HUES64 (cell line): ENCODE measurements around the gene DCPS.
A peak's percentile ranks its signal among the peaks of the same experiment; 100 is the strongest.
"Not testable (repeated sequence)": the region's sequence is repeated elsewhere in the genome, so short reads cannot be mapped to it uniquely, and the experiment has no call there.

ENCODE experiments used
- H3K27ac ChIP-seq: 2 replicates; pipeline ENCODE4 v1.7.0; 2013; ENCODE audit warnings: low read depth, low read length, inconsistent platforms
- H3K27me3 ChIP-seq: 2 replicates; pipeline ENCODE4 v1.6.1; 2013; ENCODE audit warnings: mild to moderate bottlenecking, low read length; ENCODE audit not compliant: insufficient read depth
- H3K36me3 ChIP-seq: 2 replicates; pipeline ENCODE4 v1.6.1; 2013; ENCODE audit warnings: mild to moderate bottlenecking, low read length; ENCODE audit not compliant: insufficient read depth
- H3K4me1 ChIP-seq: 2 replicates; pipeline ENCODE4 v1.6.1; 2013; ENCODE audit warnings: mild to moderate bottlenecking, low read length, moderate library complexity; ENCODE audit not compliant: insufficient read depth
- H3K4me3 ChIP-seq: 2 replicates; pipeline ENCODE4 v1.5.1; 2013; ENCODE audit warnings: mild to moderate bottlenecking, low read length, moderate library complexity
- H3K9ac ChIP-seq: 2 replicates; pipeline ENCODE4 v1.6.1; 2013; ENCODE audit warnings: mild to moderate bottlenecking, low read depth, low read length
- H3K9me3 ChIP-seq: 2 replicates; pipeline ENCODE4 v1.6.1; 2013; ENCODE audit warnings: low read depth, low read length; ENCODE audit not compliant: insufficient read depth
- WGBS: fragments of 150-250, 120-280 bp; methylation state at CpG from one replicate; pipeline ENCODE4 v1.1.7; 2013; ENCODE audit warnings: missing lambda C conversion rate; 5-methylcytosine and 5-hydroxymethylcytosine counted together

Gene DCPS

DNA sequence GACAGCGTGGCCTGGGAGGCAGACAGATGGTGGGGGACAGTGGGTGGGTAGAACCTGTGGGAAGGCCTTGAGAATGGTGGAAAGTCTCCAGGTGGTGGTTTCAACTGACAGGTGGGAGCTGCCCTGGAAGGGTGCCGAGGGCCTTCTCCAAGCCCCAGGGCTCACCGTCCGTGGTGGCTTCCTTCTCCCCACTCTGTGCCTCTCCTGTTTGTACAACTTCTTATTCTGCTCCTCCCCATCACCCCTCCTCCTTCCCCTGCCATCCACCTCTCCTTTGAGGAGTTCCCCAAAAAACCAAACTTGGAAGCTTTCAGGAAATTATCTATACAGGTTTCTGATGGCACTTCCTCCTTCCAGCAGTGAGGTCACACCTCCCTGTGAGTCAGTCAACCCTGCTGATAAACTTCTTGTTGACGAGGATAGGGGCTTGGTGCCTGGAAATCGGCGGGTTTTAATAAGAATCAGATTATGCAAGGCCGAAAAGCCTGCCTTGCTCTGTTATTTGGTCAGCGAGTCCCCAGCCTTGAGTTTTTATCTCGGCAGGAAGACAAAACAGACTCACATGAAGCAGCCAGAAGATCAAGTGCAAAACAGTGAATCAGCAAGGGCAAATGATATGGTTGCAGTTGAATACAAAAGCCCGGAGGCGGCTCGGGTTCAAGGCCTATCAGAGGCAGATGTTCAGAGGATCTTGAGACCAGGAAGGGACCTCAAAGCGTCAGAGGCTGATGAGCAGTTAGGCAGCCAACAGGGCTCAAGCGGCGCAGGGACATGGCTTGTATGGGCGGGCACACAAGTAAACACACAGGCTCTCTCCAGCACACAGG, 42.1 kb downstream of the DCPS start:
- Histone ChIP-seq H3K9ac (no peak overlapping the region), H3K4me3 (no peak overlapping the region)
- 67% methylated on average over 17 of the region's 17 CpGs for WGBS

DNA sequence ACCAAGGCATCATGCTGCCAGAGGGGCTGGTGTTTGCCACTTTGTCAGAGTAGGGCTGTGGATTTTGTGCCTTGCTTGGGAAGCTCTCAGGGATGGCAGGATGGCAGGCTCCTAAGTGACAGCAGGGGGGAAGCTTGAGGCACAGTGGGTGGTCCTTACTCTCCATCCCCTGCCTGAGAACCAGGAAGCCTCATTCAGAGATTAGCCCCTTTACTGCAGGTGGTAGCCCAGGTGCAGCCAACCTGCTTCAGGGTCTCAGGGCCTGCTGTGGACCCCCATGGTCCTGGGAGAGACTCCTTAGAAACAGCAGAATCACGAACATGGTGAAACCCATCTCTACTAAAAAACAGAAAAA, 42.7 kb downstream of the DCPS start:
- Histone ChIP-seq H3K9ac (no peak overlapping the region), H3K27me3 (no peaks in the 10 kb centered on the region), H3K9me3 (no peaks in the 10 kb centered on the region), H3K27ac (no peak overlapping the region; the same call in 1 of the 2 replicates), H3K4me1 (peaks cover 33% of the 10 kb centered on the region), H3K36me3 (peaks cover 25% of the 10 kb centered on the region), H3K4me3 (no peak overlapping the region)
- WGBS, result 50% methylated on average over 1 of the region's 1 CpG

More for the DNA sequence above, 42.1 kb downstream of the DCPS start:
- Histone ChIP-seq H3K9me3 (no peaks in the 10 kb centered on the region), H3K4me1 (peaks cover 33% of the 10 kb centered on the region), H3K27me3 (no peaks in the 10 kb centered on the region), H3K27ac (peak overlapping the region; percentile 27; the same call in 1 of the 2 replicates), H3K36me3 (peaks cover 30% of the 10 kb centered on the region)

DNA sequence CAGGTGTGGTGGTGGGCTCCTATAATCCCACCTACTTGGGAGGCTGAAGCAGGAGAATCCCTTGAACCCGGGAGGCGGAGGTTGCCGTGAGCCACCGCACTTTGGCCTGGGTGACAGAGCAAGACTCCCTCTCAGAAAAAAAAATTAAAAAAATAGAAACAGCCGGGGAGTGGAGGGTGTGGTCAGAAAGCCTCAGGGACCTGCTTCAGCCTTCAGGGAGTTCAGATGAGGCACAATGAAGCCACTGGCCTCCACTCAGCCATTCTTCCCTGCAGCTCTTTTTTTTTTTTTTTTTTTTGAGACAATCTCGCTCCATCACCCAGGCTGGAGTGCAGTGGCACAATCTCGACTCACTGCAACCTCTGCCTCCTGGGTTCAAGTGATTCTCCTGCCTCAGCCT, 43.1 kb downstream of the DCPS start:
- H3K36me3 ChIP-seq, result peaks cover 26% of the 10 kb centered on the region
- H3K9me3 ChIP-seq, H3K27me3 ChIP-seq, H3K4me3 ChIP-seq, H3K9ac ChIP-seq, H3K27ac ChIP-seq: not testable (repeated sequence)
- WGBS, result 98% methylated on average over 4 of the region's 7 CpGs
- H3K4me1 ChIP-seq, result peaks cover 33% of the 10 kb centered on the region

DNA sequence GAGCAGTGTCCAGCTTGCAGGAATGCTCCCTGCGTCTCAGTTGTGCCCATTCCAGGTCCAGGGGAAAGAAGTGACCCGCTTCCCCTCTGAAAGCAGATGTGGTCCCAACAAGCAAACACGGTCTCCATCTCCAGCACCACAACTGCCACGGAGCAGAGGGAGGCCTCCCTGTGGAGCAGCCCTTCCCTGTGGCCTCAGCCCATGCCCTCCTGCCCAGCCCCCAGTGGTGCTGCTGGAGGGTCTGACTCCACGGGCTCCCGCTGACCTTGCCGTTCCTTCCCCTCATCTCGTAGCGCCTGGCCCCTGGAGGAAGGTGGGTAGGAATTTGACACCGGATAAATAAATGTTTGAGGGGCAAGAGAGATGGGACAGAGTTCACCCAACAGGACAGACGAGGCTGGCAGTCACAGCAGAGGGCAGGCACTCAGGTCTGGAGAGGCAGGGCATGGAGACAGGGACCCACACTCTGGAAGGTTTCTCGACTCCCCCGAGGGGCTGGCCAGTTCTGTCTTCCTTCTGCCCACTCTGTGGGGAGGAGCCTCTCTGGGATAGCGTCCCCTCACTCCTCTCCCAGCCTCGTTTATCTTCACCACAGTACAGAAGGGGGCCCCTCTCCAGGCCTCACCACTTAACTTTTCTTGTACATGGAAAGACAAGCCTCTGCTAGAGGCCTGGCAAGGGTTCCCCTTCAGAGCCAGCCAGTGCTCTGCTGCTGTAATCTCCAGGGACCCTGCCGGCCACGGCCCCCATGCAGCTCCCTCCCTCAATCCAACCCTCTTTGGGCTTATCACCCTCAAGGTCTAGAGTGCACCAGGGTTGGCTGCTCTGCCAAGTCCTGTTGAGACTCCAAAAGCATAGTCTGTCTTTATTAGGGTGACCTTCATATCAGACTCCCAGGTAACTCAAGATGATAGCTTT, 44.1 kb downstream of the DCPS start:
- H3K9ac ChIP-seq, result no peak overlapping the region
- no peaks in the 10 kb centered on the region for H3K9me3 ChIP-seq
- H3K4me1 ChIP-seq, result peaks cover 33% of the 10 kb centered on the region
- no peak overlapping the region for H3K4me3 ChIP-seq
- 88% methylated on average over 17 of the region's 17 CpGs for WGBS
- H3K36me3 ChIP-seq, result peaks cover 29% of the 10 kb centered on the region
- no peak overlapping the region for H3K27ac ChIP-seq
- H3K27me3 ChIP-seq, result no peaks in the 10 kb centered on the region

DNA sequence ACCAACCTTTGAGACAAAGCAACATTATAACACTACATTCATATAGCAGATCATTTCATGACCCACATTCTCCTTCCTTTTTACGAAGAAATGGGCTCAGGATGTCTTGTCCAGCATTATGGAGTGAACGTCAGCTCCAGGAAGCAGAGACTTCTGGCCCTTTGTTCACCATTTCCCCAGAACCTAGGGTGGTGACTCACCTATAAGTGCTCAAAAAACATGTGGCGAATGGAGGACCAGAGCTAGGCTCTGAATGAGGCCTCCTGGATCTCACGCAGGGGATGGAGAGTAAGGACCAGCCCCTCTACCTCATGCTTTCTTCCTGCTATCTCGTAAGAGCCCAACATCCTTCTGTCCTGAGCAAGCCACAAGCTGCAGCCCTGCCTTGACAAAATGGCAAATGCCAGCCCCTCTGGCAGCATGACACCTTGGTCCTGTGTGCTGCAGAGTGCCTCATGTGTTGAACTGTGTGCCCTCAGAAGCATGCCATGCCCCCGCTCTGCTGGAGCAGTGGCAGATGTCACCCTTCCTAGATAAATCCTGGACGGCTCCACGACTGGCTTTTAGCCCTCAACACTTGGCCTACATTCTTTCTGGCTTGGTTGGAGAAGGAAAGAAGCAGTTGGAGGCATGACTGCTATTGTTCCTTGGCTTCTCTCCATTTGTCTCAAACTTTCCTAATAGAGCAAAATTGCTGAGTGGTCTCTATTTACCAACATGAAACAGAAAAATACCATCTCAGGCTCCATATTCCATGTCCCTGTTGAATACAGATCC, 45.1 kb downstream of the DCPS start:
- Histone ChIP-seq H3K9me3 (no peaks in the 10 kb centered on the region), H3K27ac (no peak overlapping the region), H3K4me3 (no peak overlapping the region), H3K4me1 (peaks cover 43% of the 10 kb centered on the region), H3K27me3 (no peaks in the 10 kb centered on the region), H3K9ac (no peak overlapping the region), H3K36me3 (peaks cover 19% of the 10 kb centered on the region)
- 93% methylated on average over 8 of the region's 8 CpGs for WGBS

DNA sequence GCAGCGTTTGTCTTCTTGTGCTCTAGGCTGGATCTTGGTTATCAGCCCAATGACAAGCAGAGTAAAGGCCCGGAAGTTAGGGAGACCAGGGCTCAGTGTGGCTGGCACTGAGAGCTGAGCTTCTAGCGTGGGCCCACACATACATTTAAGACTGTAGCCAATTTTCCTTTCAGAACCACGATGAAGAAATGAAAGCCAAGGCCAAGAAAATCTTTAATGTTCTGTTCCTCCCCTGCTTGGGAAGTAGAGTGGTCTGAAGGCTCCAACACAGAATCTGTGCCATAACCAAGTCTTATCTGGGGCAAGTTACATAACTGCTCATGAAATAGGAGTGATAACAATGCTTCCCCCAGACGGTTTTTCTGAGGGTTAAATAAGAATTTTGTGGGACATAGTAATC, 47.0 kb downstream of the DCPS start:
- no peak overlapping the region for H3K4me3 ChIP-seq
- H3K36me3 ChIP-seq, result peaks cover 9% of the 10 kb centered on the region
- no peak overlapping the region for H3K9ac ChIP-seq
- no peaks in the 10 kb centered on the region for H3K9me3 ChIP-seq
- WGBS, result 95% methylated on average over 5 of the region's 5 CpGs
- no peaks in the 10 kb centered on the region for H3K27me3 ChIP-seq
- peaks cover 38% of the 10 kb centered on the region for H3K4me1 ChIP-seq
- H3K27ac ChIP-seq, result no peak overlapping the region

DNA sequence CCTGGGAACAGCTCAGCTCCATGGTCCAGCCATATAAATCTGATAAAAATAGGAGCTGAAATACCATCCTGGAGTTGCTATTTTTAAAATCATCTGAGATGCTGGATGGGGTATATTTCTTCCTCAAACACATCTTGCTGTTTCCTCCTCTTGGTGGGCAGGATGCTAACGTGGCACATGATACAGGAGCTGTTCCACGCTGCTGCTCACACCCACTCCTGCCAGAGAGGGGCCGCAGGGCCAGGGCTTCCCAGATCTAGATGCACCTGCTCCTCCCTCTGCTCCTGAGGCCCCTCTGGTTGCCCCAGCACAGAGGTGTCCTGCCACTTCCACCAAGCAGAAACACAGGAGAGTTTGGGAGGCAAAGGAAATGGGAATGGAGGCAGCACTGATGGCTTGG, 48.3 kb downstream of the DCPS start:
- WGBS, result 92% methylated on average over 3 of the region's 3 CpGs
- H3K4me1 ChIP-seq, result peaks cover 35% of the 10 kb centered on the region

DNA sequence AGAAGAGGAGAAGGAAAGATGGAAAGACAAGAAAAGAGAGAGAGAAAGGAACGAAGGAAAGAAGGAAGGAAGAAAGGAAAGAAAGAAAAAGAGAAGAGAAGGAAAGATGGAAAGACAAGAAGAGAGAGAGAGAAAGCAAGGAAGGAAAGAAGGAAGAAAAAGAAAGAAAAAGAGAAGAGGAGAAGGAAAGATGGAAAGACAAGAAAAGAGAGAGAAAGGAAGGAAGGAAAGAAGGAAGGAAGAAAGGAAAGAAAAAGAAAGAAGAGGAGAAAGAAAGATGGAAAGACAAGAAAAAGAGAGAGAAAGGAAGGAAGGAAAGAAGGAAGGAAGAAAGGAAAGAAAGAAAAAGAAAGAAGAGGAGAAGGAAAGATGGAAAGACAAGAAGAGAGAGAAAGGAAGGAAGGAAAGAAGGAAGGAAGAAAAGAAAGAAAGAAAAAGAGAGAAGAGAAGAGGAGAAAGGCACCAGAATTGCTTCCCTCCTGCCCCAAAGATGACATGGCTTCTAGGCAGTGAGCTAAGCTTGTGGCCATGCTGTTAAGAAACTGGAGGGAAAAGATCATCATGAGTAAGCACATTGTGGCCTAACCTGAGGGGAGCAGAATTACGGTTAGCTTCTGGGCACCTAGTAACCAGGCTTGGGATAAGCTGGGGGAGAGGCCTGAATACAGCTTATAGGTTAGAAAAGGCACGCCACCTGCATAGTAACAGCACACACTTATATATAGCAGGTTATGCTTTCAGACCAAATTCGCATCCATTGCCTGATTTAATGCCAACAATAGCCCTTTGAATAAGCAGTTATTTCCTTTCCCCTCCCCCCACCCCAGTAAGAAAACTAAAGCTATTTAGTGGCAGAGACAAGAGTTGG, 49.3 kb downstream of the DCPS start:
- no peaks in the 10 kb centered on the region for H3K9me3 ChIP-seq
- H3K36me3 ChIP-seq, result peaks cover 9% of the 10 kb centered on the region
- no peak overlapping the region; the same call in 1 of the 2 replicates for H3K9ac ChIP-seq
- 0 out of 2 replicates have a peak overlapping the region, but pooled peaks have one; percentile 0 for H3K4me3 ChIP-seq
- no peaks in the 10 kb centered on the region; the same call in 1 of the 2 replicates for H3K27me3 ChIP-seq
- WGBS, result 84% methylated on average over 4 of the region's 4 CpGs
- H3K4me1 ChIP-seq, result peaks cover 30% of the 10 kb centered on the region
- H3K27ac ChIP-seq, result no peak overlapping the region

More for the DNA sequence above, 48.3 kb downstream of the DCPS start:
- H3K27ac ChIP-seq, result no peak overlapping the region
- H3K36me3 ChIP-seq, result peaks cover 9% of the 10 kb centered on the region
- H3K9ac ChIP-seq, result no peak overlapping the region
- no peaks in the 10 kb centered on the region for H3K9me3 ChIP-seq
- H3K4me3 ChIP-seq, result no peak overlapping the region
- no peaks in the 10 kb centered on the region; the same call in 1 of the 2 replicates for H3K27me3 ChIP-seq

DNA sequence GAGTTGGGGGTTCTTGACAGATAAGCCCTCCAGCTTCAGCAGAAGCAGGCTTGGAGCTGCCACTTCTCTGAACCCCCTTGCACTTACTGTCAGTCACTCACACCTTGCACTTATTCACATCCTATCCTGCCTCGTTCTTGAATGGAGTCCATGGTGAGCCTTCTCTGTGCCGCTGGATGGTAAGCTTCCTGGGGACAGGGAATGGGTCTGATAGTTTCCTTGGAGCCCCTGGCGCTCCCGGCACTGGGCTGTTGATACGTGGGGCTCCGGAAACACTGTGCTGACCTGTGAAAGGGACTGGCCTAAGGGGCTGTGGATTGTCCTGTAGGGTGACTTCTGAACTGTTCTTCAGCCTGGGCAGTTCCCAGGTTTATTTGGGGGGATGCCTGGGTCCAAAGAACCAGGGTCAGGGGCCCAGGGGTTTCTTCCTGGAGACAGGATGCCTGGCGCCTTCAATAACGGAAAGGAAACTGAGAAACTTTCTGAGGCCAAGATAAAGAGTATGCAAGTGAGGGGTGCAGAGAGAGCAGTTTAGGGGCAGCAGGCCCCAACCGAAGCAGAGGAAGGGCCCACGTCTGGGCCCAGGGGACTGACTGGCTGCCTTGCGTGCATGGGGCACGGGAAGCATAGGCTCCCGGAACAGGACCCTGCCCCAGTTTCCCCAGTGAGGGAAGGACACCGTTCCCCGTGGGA, 50.9 kb downstream of the DCPS start:
- peak overlapping the region; percentile 51; the same call in 1 of the 2 replicates for H3K27ac ChIP-seq
- H3K4me1 ChIP-seq, result peaks cover 24% of the 10 kb centered on the region
- WGBS, result 27% methylated on average over 15 of the region's 15 CpGs
- H3K36me3 ChIP-seq, result peaks cover 9% of the 10 kb centered on the region
- H3K9ac ChIP-seq, result peak overlapping the region; percentile 87
- no peaks in the 10 kb centered on the region for H3K9me3 ChIP-seq
- H3K27me3 ChIP-seq, result no peaks in the 10 kb centered on the region; the same call in 1 of the 2 replicates
- H3K4me3 ChIP-seq, result peak overlapping the region; percentile 87
